PC-3 (cell line): ENCODE measurements around the gene DEFB125.

Experiments used
- EZH2 ChIP-seq: fragments of 300-600 bp; sonication (generic); IDR thresholded peaks from one replicate; pipeline ENCODE4 v1.6.1; 2017; ENCODE audit warnings: antibody characterized with exemption, mild to moderate bottlenecking, low read length; ENCODE audit not compliant: unreplicated experiment
- EZH2phosphoT487 ChIP-seq: fragments of 300-600 bp; sonication (generic); IDR thresholded peaks from 2 replicates; pipeline ENCODE4 v1.6.1; 2018; ENCODE audit warnings: mild to moderate bottlenecking, antibody characterized with exemption, low read length, borderline replicate concordance
- TF ChIP-seq, protein P1 (sequence below): fragments of 300-600 bp; sonication (generic); conservative IDR thresholded peaks from 2 replicates; pipeline ENCODE4 v1.5.1; 2017; ENCODE audit warnings: antibody characterized with exemption, low read depth, mild to moderate bottlenecking, low read length

DNA sequence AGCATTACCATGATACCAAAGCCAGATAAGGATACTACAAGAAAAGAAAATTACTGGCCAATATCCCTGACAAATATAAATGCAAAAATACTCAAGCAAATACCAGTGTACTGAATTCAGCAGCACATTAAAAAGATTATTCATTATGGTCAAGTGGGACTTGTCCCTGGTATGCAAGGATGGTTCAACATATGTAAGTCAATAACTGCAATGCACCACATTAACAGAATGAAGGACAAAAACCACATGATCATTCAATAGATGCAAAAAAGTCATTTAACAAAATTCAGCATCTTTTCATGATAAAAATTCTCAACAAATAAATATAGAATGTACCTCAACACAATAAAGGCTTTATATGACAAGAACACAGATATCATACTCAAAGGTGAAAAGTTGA lies 9.1 kb upstream of the DEFB125 start:
- TF ChIP-seq, protein P1, sequence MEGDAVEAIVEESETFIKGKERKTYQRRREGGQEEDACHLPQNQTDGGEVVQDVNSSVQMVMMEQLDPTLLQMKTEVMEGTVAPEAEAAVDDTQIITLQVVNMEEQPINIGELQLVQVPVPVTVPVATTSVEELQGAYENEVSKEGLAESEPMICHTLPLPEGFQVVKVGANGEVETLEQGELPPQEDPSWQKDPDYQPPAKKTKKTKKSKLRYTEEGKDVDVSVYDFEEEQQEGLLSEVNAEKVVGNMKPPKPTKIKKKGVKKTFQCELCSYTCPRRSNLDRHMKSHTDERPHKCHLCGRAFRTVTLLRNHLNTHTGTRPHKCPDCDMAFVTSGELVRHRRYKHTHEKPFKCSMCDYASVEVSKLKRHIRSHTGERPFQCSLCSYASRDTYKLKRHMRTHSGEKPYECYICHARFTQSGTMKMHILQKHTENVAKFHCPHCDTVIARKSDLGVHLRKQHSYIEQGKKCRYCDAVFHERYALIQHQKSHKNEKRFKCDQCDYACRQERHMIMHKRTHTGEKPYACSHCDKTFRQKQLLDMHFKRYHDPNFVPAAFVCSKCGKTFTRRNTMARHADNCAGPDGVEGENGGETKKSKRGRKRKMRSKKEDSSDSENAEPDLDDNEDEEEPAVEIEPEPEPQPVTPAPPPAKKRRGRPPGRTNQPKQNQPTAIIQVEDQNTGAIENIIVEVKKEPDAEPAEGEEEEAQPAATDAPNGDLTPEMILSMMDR: no peak
- TF ChIP-seq EZH2 (no peak), EZH2phosphoT487 (no peak)
